Ectodermal cell (in vitro differentiated cells): ENCODE data around the gene FAT1.

Source experiments
- H3K27ac ChIP-seq: 2 replicates; pipeline ENCODE4 v1.7.0; 2013; ENCODE audit warnings: mild to moderate bottlenecking, low read depth, low read length; ENCODE audit not compliant: insufficient read depth, poor library complexity, severe bottlenecking
- H3K27me3 ChIP-seq: 2 replicates; pipeline ENCODE4 v1.7.0; 2013; ENCODE audit warnings: mild to moderate bottlenecking, low read length; ENCODE audit not compliant: insufficient read depth, control insufficient read depth, poor library complexity, severe bottlenecking
- H3K36me3 ChIP-seq: one replicate; pipeline ENCODE4 v1.7.0; 2013; ENCODE audit warnings: low read length; ENCODE audit not compliant: control insufficient read depth, insufficient read depth
- H3K4me1 ChIP-seq: one replicate; pipeline ENCODE4 v1.7.0; 2013; ENCODE audit warnings: low read length; ENCODE audit not compliant: control insufficient read depth, insufficient read depth
- H3K4me3 ChIP-seq: 2 replicates; pipeline ENCODE4 v1.7.0; 2013; ENCODE audit warnings: low read depth, low read length, control low read depth; ENCODE audit not compliant: insufficient read depth
- H3K9me3 ChIP-seq: 2 replicates; pipeline ENCODE4 v1.7.0; 2013; ENCODE audit warnings: mild to moderate bottlenecking, low read length, moderate library complexity; ENCODE audit not compliant: control insufficient read depth
- WGBS, 2 experiments: methylation state at CpG; one replicate each; pipeline ENCODE4 v1.1.7; 2013; ENCODE audit warnings: missing lambda C conversion rate in 2 of 2; 5-methylcytosine and 5-hydroxymethylcytosine counted together

The FAT1 gene

DNA sequence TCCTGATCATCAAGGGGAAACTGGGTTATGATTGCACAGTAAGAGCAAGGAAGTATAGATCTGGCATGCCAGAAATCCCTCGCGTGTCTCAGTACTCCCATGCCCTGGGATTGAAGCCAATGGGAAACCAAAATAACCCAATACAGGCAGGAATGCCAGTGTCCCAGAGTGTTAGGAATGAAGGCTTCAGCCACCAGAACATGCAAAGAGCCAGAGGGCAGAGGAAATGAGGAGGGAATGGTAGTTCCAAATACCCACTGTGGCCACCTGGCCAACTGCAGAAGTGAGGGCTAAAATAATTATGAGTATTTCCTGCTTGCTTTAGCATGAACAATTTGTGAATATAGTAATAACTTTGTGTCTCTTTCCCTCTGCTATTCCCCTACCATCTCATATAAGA is 180.4 kb downstream of the FAT1 start:
- Histone ChIP-seq H3K27me3 (no peaks in the 10 kb centered on the region), H3K36me3 (no peaks in the 10 kb centered on the region), H3K4me3 (no peak overlapping the region), H3K27ac (no peak overlapping the region), H3K4me1 (no peaks in the 10 kb centered on the region), H3K9me3 (no peaks in the 10 kb centered on the region)
- 91 to 98% methylated on average over 2 of the region's 2 CpGs for WGBS, 2 experiments

DNA sequence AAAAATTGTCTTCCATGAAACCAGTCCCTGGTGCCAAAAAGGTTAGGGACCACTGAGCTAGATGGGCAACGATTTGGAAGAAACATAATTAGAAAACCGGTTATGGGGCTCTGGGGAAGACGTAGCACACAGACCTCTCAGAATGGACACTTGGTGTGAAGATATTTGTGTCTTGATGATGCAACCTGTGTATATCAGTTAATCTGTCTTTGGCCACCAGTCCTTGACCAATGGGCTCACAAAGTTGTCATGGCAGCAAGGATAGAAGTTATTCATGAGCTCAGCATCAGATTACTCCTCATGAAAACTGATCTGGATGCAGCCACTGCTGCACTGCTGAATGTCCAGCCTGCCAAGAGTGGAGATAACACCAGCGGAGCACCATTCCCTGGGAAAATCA is 181.9 kb downstream of the FAT1 start:
- Histone ChIP-seq H3K4me3 (no peak overlapping the region), H3K9me3 (no peaks in the 10 kb centered on the region), H3K27me3 (no peaks in the 10 kb centered on the region), H3K27ac (no peak overlapping the region), H3K36me3 (no peaks in the 10 kb centered on the region), H3K4me1 (no peaks in the 10 kb centered on the region)
- 91 to 95% methylated on average over 4 of the region's 4 CpGs for WGBS, 2 experiments

GRCh38 chr4:186537843-186538521 is 185.7 kb downstream of the FAT1 start:
- Histone ChIP-seq H3K9me3 (no peaks in the 10 kb centered on the region), H3K27me3 (no peaks in the 10 kb centered on the region), H3K4me3 (no peak overlapping the region), H3K36me3 (no peaks in the 10 kb centered on the region), H3K27ac (no peak overlapping the region), H3K4me1 (no peaks in the 10 kb centered on the region)
- WGBS, 2 experiments, result 86 to 88% methylated on average over 19 of the region's 19 CpGs
